Left colon (tissue), 2 donors: ENCODE data around the gene IRAG1. TPM values are rescaled to one million over a fixed set of nuclear protein-coding genes. Genes with fewer than 3 reads are reported as not detected.
"Not testable (repeated sequence)": the region's sequence is repeated elsewhere in the genome, so short reads cannot be mapped to it uniquely, and the experiment has no call there.

Source experiments
- ATAC-seq: fragments of 200-7000 bp; cut with Tn5 transposase; one replicate; pipeline ENCODE4 v1.9.1; 2020; ENCODE audit warnings: mild to moderate bottlenecking, moderate library complexity
- DNase-seq, 2 donors: peaks; one replicate each; pipeline ENCODE4 v3.0.0-alpha.2; 2020
- intact Hi-C, 2 donors: fragments of 100-400 bp; cut with DNase I in 1 of 2; cut with micrococcal nuclease in 1 of 2; formaldehyde crosslinking; loops; one replicate each; pipeline versions ENCODE4 v1.11.2 to v1.14.0; 2022; cut with DNase I, micrococcal nuclease
- total RNA-seq, 2 donors: library from RNA; stranded (reverse); fragmentation: NEBNext Ultra II Directional; extraction: Animal tissue kit (Norgen Biotek cat#: 25700); gene quantifications; one replicate each; pipeline ENCODE4 v1.2.1, GENCODE V29; 2021
- donor health status: DM: no; HTN: no; CAD: no.
- donor health status: DM: yes; HTN: yes; CAD: no.

IRAG1 gene
- total RNA-seq, 2 donors from 2014 or later: 7.7 to 22.9 TPM

GRCh38 chr11:10716122-10716521 lies 22.6 kb upstream of the IRAG1 start:
- no peak for ATAC-seq
- intact Hi-C loops: no loop called here
- no peak for DNase-seq

GRCh38 chr11:10715571-10715970 lies 22.0 kb upstream of the IRAG1 start:
- DNase-seq (no peak), ATAC-seq (no peak)
- intact Hi-C loops: no loop called here

GRCh38 chr11:10709299-10710086 lies 15.9 kb upstream of the IRAG1 start:
- no peak for ATAC-seq
- intact Hi-C loops: no loop called here
- no peak for DNase-seq

GRCh38 chr11:10708131-10708530 lies 14.6 kb upstream of the IRAG1 start:
- ATAC-seq (no peak), DNase-seq (no peak)
- intact Hi-C loops: no loop called here

GRCh38 chr11:10701982-10702381 lies 8.4 kb upstream of the IRAG1 start:
- intact Hi-C loops: no loop called here
- DNase-seq (no peak), ATAC-seq (no peak)

- DNase-seq: no peak
- intact Hi-C loops: no loop called here
- ATAC-seq: no peak
These were observed 5.5 kb upstream of the IRAG1 start for GRCh38 chr11:10699072-10699471.

GRCh38 chr11:10697323-10697620 lies 3.7 kb upstream of the IRAG1 start:
- intact Hi-C loops: no loop called here
- DNase-seq: no peak
- no peak for ATAC-seq

GRCh38 chr11:10696468-10697322 lies 3.1 kb upstream of the IRAG1 start:
- ATAC-seq (no peak), DNase-seq (no peak)
- intact Hi-C loops: no loop called here

- no peak for DNase-seq
- ATAC-seq: no peak
- intact Hi-C loops: no loop called here
These were observed 2.3 kb upstream of the IRAG1 start for GRCh38 chr11:10695833-10696232.

- intact Hi-C loops: no loop called here
- DNase-seq: no peak
- ATAC-seq: no peak
These were observed 1.1 kb upstream of the IRAG1 start for GRCh38 chr11:10694486-10695239.

- DNase-seq (no peak), ATAC-seq (no peak)
- intact Hi-C loops: no loop called here
These were observed 932 bp downstream of the IRAG1 start for GRCh38 chr11:10692531-10693115.

- DNase-seq (no peak), ATAC-seq (no peak)
- intact Hi-C loops: no loop called here
These were observed 5.2 kb downstream of the IRAG1 start for GRCh38 chr11:10688401-10688800.

- intact Hi-C loops: no loop called here
- no peak for DNase-seq
- ATAC-seq: no peak
These were observed 7.2 kb downstream of the IRAG1 start for GRCh38 chr11:10686311-10686710.

GRCh38 chr11:10683429-10683828 lies 10.1 kb downstream of the IRAG1 start:
- intact Hi-C loops: no loop called here

GRCh38 chr11:10680956-10681487 lies 12.5 kb downstream of the IRAG1 start:
- intact Hi-C loops: no loop called here
- ATAC-seq: no peak
- no peak for DNase-seq

More at GRCh38 chr11:10683429-10683828, 10.1 kb downstream of the IRAG1 start:
- DNase-seq (no peak), ATAC-seq (no peak)

- DNase-seq, ATAC-seq, intact Hi-C loops: not testable (repeated sequence)
These were observed 13.3 kb downstream of the IRAG1 start for GRCh38 chr11:10680279-10680678.

GRCh38 chr11:10679644-10680043 lies 13.9 kb downstream of the IRAG1 start:
- DNase-seq: no peak
- intact Hi-C loops: no loop called here
- ATAC-seq: no peak

GRCh38 chr11:10678101-10678500 lies 15.5 kb downstream of the IRAG1 start:
- ATAC-seq (no peak), DNase-seq (no peak)

GRCh38 chr11:10676919-10677318 lies 16.6 kb downstream of the IRAG1 start:
- intact Hi-C loops: no loop called here
- ATAC-seq (no peak), DNase-seq (no peak)

More at GRCh38 chr11:10678101-10678500, 15.5 kb downstream of the IRAG1 start:
- intact Hi-C loops: no loop called here
